Testis (tissue), 3 donors: ENCODE data around the gene MAP1LC3C. TPM values are rescaled to one million over a fixed set of nuclear protein-coding genes. Genes with fewer than 3 reads are reported as not detected.
A peak's percentile ranks its signal among the peaks of the same experiment; 100 is the strongest.

ENCODE experiments used
- DNase-seq: peaks from one replicate; pipeline ENCODE4 v3.0.0-alpha.2; 2019
- H3K27ac ChIP-seq, 2 donors: fragments of 200-600 bp; sonication (generic); one replicate each; pipeline ENCODE4 v1.5.1; 2019
- H3K27me3 ChIP-seq: fragments of 200-600 bp; sonication (generic); one replicate; pipeline ENCODE4 v1.5.1; 2019
- H3K36me3 ChIP-seq: fragments of 200-600 bp; sonication (generic); one replicate; pipeline ENCODE4 v1.5.1; 2017; ENCODE audit warnings: low read depth; ENCODE audit errors: missing control alignments
- H3K4me1 ChIP-seq: fragments of 200-600 bp; sonication (generic); one replicate; pipeline ENCODE4 v1.5.1; 2019
- H3K4me3 ChIP-seq, 2 donors: fragments of 200-600 bp; sonication (generic); one replicate each; pipeline ENCODE4 v1.5.1; 2017 to 2019
- H3K9me3 ChIP-seq: fragments of 200-600 bp; sonication (generic); one replicate; pipeline ENCODE4 v1.5.1; 2017
- POLR2A ChIP-seq: fragments of 450-650 bp; IDR thresholded peaks from one replicate; pipeline ENCODE4 v1.6.1; 2017; ENCODE audit warnings: antibody characterized with exemption, mild to moderate bottlenecking, moderate library complexity
- WGBS, 2 donors: methylation state at CpG; one replicate each; pipeline ENCODE4 v1.1.5; 2018; 5-methylcytosine and 5-hydroxymethylcytosine counted together
- intact Hi-C: fragments of 100-400 bp; cut with DNase I; formaldehyde crosslinking; loops from one replicate; pipeline ENCODE4 v1.15.1; 2023; ENCODE audit warnings: low total_unique reads
- polyA plus RNA-seq: library from polyadenylated mRNA; stranded (reverse); fragments of 350-450 nt; fragmentation: Illumina TruSeq; extraction: RNeasy Lipid Tissue Mini Kit (QIAGEN cat#74804); gene quantifications from one replicate; pipeline ENCODE4 v1.2.3, GENCODE V29; 2014; ENCODE audit warnings: low read depth, low replicate concordance; ENCODE audit not compliant: insufficient read depth
- total RNA-seq, 2 donors: library from RNA; depleted of rRNA; stranded (reverse); fragments of >200 nt; gene quantifications; one replicate each; pipeline ENCODE4 v1.2.3, GENCODE V29; 2016
- TF ChIP-seq, protein P1 (sequence below), 3 experiments: fragments of 450-650 bp in 2 of 3; fragments of 200-600 bp in 1 of 3; sonication (generic) in 1 of 3; IDR thresholded peaks; one replicate each; pipeline ENCODE4 v1.5.1; 2016 to 2019; ENCODE audit warnings: antibody characterized with exemption in 3 of 3, mild to moderate bottlenecking in 2 of 3, moderate library complexity in 1 of 3

The MAP1LC3C gene
- total and polyA plus RNA-seq, 3 donors from 2014 or later: 0.50 to 0.65 (median 0.63) TPM

GRCh38 chr1:242025681-242026080 is 26.8 kb upstream of the MAP1LC3C start:
- H3K4me3 ChIP-seq: no peak overlapping the region
- H3K27ac ChIP-seq: no peak overlapping the region
- no peak for DNase-seq
- intact Hi-C loops: no loop called here
- H3K36me3 ChIP-seq: no peaks in the 10 kb centered on the region
- TF ChIP-seq POLR2A: no peak
- TF ChIP-seq, protein P1, sequence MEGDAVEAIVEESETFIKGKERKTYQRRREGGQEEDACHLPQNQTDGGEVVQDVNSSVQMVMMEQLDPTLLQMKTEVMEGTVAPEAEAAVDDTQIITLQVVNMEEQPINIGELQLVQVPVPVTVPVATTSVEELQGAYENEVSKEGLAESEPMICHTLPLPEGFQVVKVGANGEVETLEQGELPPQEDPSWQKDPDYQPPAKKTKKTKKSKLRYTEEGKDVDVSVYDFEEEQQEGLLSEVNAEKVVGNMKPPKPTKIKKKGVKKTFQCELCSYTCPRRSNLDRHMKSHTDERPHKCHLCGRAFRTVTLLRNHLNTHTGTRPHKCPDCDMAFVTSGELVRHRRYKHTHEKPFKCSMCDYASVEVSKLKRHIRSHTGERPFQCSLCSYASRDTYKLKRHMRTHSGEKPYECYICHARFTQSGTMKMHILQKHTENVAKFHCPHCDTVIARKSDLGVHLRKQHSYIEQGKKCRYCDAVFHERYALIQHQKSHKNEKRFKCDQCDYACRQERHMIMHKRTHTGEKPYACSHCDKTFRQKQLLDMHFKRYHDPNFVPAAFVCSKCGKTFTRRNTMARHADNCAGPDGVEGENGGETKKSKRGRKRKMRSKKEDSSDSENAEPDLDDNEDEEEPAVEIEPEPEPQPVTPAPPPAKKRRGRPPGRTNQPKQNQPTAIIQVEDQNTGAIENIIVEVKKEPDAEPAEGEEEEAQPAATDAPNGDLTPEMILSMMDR (IDR thresholded peaks at IDR 0.05): no peak
- H3K9me3 ChIP-seq: no peaks in the 10 kb centered on the region
- 84 to 91% methylated on average over 13 of the region's 13 CpGs for WGBS, 2 donors
- no peaks in the 10 kb centered on the region for H3K4me1 ChIP-seq
- H3K27me3 ChIP-seq: no peaks in the 10 kb centered on the region

GRCh38 chr1:242023805-242024204 is 24.9 kb upstream of the MAP1LC3C start:
- no peaks in the 10 kb centered on the region for H3K27me3 ChIP-seq
- H3K9me3 ChIP-seq: no peaks in the 10 kb centered on the region
- no peak overlapping the region for H3K27ac ChIP-seq
- no peaks in the 10 kb centered on the region for H3K36me3 ChIP-seq
- WGBS, 2 donors: 84 to 88% methylated on average over 6 of the region's 6 CpGs
- intact Hi-C loops: no loop called here
- TF ChIP-seq, protein P1 (IDR thresholded peaks at IDR 0.05): no peak
- TF ChIP-seq POLR2A: no peak
- H3K4me3 ChIP-seq: no peak overlapping the region
- no peaks in the 10 kb centered on the region for H3K4me1 ChIP-seq
- no peak for DNase-seq

DNA sequence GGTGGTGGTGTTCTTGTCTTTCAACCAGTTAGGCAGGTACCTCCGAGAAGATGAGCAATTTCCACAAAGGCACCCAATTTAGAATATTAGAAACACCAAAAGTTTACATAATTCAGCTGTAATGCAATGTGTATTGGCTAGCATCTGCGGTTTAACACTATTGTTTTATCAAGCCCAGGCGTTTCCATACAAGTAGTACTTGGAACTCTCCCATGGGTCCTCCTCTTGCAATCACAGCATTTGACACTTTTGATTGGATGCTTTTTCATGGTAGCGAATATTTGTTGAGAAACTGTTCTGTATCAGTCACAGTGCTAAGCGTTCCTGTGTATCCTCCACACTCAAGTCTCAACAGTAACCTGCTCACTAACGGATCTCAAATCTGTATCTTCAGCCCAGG is 20.1 kb upstream of the MAP1LC3C start:
- WGBS, 2 donors: 70 to 80% methylated on average over 6 of the region's 6 CpGs
- Histone ChIP-seq H3K27ac (no peak overlapping the region), H3K4me3 (no peak overlapping the region), H3K27me3 (no peaks in the 10 kb centered on the region), H3K4me1 (no peaks in the 10 kb centered on the region), H3K9me3 (no peaks in the 10 kb centered on the region), H3K36me3 (no peaks in the 10 kb centered on the region)
- no peak for TF ChIP-seq POLR2A
- TF ChIP-seq, protein P1 (IDR thresholded peaks at IDR 0.05): no peak
- no peak for DNase-seq
- intact Hi-C loops: no loop called here

DNA sequence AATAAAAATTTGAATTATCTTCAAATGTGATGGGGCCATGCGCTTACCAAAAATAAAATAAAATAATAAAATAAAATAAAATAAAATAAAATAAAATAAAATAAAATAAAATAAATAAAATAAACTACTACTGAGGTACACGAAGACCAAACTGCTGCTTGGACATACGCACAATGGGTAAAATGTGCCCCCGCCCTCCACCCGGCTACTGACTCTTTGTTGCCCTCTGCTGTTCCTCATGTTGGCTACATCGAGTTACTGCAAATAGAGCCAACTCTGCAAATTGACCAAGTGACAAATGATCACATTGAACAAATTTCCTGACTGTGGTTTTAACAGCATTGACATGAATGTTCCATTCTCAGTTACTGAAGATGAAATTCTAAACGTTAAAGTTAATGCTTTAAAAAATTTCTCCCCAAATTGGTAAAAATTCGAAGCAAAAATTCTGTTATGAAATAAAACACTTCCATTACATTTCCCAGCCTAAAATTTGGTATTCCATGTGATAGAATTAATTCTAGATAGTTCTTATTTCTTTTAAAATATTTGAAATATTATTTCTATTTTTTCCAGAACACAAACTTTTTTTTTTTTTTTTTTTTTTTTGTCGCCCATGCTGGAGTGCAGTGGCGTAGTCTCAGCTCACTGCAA is 18.8 kb upstream of the MAP1LC3C start:
- peak; percentile 72 for DNase-seq
- WGBS, 2 donors: 55 to 59% methylated on average over 10 of the region's 10 CpGs
- H3K36me3 ChIP-seq: no peaks in the 10 kb centered on the region
- no peak overlapping the region for H3K27ac ChIP-seq
- H3K27me3 ChIP-seq: no peaks in the 10 kb centered on the region
- no peaks in the 10 kb centered on the region for H3K9me3 ChIP-seq
- H3K4me3 ChIP-seq: no peak overlapping the region
- H3K4me1 ChIP-seq: no peaks in the 10 kb centered on the region
- TF ChIP-seq POLR2A: no peak
- TF ChIP-seq, protein P1 (IDR thresholded peaks at IDR 0.05): peak in 2 of 3 experiments; percentile 48 to 58
- intact Hi-C loops: no loop called here

DNA sequence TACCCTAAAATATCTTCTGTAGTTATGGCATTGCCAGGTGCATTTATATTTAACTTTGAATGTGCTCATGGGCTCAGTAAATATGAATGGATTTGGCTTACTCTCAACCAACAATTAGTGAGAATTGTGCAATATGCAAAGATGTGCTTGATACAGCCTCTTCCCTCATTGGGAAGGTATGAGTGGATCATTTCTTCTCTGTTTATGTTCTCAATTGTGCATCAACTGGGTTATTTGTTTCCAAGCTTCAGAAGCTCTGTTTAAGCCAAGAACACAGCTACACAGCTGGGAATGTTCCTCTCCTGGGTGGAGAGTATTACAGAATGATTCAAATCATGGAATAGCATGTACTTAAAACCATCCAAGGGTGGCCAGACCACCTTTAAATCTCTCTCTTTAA is 17.6 kb upstream of the MAP1LC3C start:
- intact Hi-C loops: no loop called here

More for the DNA sequence above, 17.6 kb upstream of the MAP1LC3C start:
- H3K4me3 ChIP-seq: no peak overlapping the region
- H3K27ac ChIP-seq: no peak overlapping the region
- no peaks in the 10 kb centered on the region for H3K36me3 ChIP-seq
- no peaks in the 10 kb centered on the region for H3K27me3 ChIP-seq
- TF ChIP-seq POLR2A: no peak
- TF ChIP-seq, protein P1 (IDR thresholded peaks at IDR 0.05): no peak
- no peaks in the 10 kb centered on the region for H3K4me1 ChIP-seq
- no peak for DNase-seq
- H3K9me3 ChIP-seq: no peaks in the 10 kb centered on the region
